Measurements from ENCODE around the gene TWNK.

Gene TWNK

GRCh38 chr10:100996678-100997359 lies 9.5 kb downstream of the TWNK start:
- DNase-seq (ENCODE audit: low spot score) = peak; percentile 73

DNA sequence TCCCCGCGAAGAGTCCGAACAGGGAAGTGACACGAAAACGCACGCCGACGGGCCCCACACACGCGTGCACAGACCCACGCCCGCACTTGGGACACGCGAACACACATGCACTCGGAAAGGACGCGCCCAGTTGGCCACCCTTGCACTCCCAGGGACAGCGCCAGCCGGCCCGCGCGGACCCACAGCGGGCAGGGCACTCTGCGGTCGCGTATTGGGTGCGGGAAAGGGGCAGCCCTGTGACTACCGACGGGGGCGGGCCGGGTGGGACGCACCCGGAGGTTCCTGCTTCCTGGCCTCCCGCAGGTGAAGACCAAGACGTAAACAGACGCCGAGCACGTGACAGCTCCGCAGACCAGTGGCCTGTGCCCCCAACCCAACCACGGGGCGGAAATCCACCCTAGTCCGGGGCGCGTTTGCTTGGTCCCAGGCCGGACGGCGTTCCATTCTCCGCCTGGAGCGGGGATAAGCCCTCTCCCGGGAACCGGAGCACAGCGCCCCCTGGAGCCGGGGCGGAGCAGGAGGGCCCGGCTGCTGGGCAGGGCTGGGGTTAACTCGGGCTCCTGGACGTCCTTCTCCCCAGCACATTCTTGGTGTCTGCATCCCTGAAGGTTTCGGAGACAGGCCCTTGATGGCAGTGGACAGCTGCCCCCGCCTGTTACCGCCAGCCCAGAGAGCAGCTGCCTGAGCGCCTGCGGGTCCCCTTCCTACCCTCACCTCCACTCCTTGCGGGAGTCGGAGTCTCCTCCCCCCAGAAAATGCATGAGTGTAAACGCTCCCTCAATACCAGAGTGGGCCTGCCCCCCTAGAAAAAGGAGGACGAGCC lies 10.2 kb downstream of the TWNK start:
- peak; percentile 92 for DNase-seq (ENCODE audit: low spot score)

DNA sequence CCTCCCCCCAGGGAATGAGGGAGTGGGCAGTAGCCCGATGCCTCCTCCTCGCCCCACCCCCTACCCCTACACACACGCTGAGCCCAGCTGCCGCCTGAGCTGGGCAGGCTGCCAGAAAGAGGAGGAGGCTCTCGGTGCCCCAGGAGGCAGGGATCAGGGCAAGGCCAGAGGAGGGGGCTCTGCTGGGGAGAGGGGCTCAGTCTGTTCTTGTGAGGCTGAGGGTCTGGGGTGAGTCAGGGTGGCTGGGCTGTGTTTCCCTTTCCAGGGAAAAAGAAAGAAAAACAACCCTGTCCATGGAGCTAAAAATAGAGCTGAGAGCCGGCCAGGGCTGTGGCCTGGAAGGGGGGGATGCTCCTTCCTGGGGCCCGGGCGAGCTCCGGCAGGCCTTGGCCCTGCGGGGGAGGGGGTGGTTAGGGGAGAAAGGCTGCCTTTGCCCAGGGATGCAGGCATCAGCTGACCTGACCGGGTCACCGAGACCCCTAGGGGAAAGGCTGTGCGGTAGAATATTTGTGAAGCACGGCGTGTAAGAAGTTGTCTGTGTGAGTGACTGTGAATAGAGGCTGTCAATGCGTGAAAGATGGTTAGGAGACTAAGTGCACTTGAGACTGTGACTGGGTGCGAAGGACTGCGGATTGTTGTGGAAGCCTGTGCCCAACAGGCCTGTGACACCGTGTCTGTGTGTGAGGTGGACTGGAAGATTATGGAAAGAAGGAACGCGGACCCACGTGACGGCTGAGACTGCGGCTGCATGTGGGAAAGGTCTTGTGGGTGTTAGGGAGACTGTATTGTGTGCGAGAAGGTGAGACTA lies 11.0 kb downstream of the TWNK start:
- peak; percentile 97 for DNase-seq (ENCODE audit: low spot score)

DNA sequence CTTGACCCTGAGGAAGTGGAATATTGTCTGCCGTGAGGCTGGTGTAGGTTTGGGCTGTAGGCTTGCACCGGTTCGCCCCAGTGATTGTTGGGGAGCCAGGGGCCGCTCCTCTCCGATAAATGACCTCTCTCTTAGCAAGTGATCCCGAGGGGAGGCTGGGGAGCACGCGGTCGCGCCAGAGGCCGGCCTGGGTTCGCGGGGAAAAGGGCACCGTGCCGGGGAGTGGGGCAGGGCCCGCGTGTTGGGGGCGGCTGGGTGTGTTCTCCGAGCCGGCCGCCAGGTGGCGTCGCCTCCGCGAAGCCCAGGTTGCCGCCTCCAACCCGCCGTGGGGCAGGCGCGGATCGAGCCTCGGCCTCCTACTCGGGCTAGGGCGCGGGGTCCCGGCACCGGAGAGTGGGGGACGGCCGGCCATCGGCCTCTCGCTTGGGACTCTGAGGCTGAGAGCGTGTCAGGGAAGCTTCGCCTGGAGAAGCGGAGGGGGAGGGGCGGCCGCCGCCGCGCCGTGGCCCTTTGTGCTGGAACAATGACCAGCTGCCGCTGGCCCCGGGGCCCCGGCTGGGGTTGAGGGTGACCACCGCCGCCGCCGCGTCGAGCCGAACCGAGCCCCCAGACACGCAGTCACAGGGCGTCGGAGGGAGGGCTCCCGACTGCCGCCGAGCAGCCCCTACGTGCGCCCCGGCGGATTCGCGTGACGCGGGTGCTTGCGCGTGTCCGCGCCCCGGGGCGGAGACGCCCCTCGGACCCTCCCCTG lies 11.8 kb downstream of the TWNK start:
- peak; percentile 95 for DNase-seq (ENCODE audit: low spot score)

GRCh38 chr10:100999742-101000126 lies 12.4 kb downstream of the TWNK start, which contains the start of gene LZTS2:
LZTS2 (plus strand) TSS chr10:100999808; CDS start chr10:101002539, 2,731 bp downstream.
- peak; percentile 76 for DNase-seq (ENCODE audit: low spot score)

DNA sequence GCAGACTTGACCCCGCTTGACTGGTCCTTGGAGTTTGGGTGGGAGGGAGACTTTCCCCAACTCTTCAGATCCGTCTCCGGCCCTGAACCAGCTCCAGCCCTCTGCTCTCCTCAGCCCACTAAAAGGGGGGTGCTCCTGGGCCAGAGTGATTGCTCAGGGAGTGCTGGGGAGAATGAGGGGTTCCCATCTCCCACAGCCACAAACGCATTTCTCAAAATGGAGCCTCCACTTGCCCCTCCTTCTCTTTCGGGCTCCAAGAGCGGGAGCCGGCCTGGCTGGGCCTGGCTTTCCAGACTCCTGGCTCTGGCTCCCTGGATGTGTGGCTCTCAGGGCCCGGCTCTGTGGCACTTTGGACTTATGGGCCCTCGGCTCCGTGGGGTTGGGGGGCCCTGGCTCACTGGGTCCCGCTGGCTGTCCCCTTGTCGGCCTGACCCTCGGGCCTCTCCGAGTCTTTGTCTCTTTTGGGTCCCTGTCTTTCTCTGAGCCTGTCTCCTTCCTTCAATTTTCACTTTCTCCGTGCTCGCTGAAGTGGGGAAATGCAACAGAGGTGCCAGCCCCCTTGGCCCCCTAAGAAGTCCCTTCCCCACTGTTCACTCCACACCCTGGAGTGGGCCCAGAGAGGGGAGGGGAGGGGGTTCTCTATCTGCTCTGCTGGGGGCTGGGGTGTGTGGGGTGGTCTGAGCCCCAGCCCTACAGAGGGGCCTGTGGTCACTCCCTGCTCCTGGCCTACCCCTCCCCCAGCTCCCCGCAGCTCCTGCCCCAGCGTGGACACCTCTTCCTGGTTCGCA lies 13.0 kb downstream of the TWNK start:
- DNase-seq (ENCODE audit: low spot score) = peak; percentile 70

- DNase-seq (ENCODE audit: low spot score) = no peak
Measured at GRCh38 chr10:101000915-101001658, 13.7 kb downstream of the TWNK start.

DNA sequence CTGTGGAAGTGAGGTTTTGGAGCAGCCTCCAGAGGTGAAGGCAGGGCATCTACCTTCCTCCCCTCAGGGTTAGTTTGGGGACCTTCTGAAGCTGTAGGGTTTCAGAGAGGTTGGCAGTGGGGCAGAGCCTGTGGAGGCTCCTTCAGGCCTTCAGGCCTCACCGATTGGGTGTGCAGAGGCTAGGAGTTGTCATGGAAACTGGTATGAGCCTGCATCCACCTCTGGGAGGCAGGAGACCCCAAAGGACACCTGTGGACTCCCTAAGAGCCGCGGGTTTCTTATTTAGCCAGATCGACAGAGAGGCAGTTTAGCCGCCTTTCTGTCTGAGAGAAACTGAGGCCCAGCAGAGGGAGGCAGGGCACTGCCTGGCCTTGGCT lies 14.3 kb downstream of the TWNK start:
- no peak for DNase-seq (ENCODE audit: low spot score)

DNA sequence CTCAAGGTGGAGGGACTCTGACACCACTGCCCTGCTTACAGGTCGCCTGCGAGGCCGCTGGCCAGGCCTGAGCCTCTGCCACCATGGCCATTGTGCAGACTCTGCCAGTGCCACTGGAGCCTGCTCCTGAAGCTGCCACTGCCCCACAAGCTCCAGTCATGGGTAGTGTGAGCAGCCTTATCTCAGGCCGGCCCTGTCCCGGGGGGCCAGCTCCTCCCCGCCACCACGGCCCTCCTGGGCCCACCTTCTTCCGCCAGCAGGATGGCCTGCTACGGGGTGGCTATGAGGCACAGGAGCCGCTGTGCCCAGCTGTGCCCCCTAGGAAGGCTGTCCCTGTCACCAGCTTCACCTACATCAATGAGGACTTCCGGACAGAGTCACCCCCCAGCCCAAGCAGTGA lies 15.1 kb downstream of the TWNK start:
- DNase-seq (ENCODE audit: low spot score) = no peak

GRCh38 chr10:101003639-101004206 lies 16.4 kb downstream of the TWNK start:
- DNase-seq (ENCODE audit: low spot score) = no peak

GRCh38 chr10:101005361-101005760 lies 18.0 kb downstream of the TWNK start:
- no peak for DNase-seq (ENCODE audit: low spot score)

- no peak for DNase-seq (ENCODE audit: low spot score)
Measured at GRCh38 chr10:101005869-101006567, 18.7 kb downstream of the TWNK start.

- no peak for DNase-seq (ENCODE audit: low spot score)
Measured at GRCh38 chr10:101006593-101007098, 19.3 kb downstream of the TWNK start.

DNA sequence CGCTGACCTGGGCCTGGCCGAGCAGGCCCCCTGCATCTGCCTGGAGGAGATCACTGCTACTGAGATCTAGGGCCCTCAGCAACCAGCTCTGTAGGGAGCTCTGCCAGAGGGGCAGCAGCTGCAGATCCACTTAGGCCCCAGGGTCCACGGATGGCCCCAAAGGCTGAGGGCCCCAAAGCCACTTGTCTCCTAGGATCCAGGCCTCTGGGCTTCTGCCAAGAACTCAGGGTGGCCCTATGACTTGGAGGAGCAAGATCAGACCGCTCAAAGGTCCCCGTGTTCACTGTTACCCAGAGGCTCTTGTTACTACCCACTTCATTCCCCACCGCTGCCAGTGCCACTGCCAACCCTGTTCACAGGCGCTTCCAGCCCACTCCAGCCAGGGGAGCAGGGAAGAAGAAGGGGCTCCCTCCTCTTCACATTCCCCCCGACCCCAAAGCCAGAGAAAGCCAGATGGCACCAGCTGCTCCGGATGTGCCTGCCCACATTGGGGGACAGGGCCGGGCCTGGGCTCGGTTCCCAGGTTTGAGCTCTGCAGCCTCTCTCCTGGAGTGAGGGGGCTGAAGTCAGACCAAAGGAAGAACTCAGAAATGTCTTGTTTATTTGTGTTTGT lies 19.9 kb downstream of the TWNK start:
- no peak for DNase-seq (ENCODE audit: low spot score)

GRCh38 chr10:101007915-101008822 lies 20.8 kb downstream of the TWNK start:
- DNase-seq (ENCODE audit: low spot score) = no peak

- DNase-seq (ENCODE audit: low spot score) = no peak
Measured at GRCh38 chr10:101008823-101009423, 21.6 kb downstream of the TWNK start.

DNA sequence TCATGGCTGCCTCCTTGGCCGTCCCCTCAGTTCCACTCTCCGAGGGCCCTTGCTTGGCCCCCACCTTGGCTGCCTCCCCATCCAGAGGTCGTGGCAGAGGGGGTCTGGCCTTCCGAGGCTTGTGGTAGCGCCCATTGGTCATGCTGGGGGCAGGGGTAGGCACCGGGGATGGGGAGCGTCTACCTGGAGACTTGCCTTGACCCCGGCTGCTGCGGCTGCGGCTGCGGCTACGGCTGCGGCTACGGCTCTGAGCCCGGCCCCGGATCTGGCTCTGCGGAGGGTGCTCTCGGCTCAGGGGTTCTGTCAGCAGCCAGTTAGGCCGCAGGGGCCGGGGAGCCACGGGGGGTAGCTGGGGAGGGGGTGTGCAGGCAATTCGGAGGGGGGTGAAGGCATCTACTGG lies 23.0 kb downstream of the TWNK start:
- no peak for DNase-seq (ENCODE audit: low spot score)

Data from HuH-7.5 (cell line).